HG03558 (cell line): Measurements from ENCODE around the gene SNCAIP.

Source experiments
- ATAC-seq: cut with Tn5 transposase; IDR thresholded peaks from one replicate; pipeline ENCODE4 v1.9.1; 2021; ENCODE audit warnings: moderate number of reproducible peaks; ENCODE audit not compliant: unreplicated experiment; ENCODE audit errors: extremely low read depth

SNCAIP gene

DNA sequence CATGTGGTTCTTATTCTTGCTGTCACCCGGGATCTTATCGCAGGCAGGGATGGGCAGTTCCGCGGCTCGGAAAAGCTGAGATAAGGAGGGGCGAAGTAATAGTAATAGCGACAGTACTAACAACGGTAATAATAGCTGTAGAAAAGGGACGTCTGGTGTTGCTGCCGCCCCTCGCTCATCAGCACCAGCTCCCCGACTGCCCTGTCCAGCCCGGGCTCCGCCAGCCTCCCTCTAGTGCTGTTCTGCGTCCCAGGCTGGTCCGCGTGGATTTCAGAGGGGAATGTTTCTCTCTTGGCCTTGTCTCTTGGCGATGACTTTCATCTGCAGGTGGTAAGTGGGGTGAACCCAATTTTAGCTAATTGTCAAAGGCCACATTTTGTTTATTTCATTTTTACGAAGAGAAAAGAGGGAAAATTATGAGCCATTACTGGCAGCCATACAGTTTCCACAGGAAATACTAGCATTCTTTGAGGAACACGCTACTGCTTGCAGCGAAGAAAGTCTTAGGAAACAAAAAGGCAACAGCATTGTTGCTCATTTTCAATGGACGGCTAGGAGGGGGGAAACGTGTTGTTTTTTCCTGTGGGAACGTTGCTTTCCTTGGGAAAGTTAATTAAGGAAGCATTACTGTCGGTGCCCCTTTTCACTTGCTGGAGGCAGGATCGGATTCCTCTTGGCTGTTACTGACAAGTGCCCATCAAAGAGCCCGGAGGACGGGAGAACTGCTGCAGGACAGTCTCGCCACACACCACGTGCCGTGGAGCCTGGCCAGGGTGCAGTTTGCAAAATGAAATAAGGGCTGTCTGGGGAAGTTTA lies 762 bp downstream of the SNCAIP start:
- no peak for ATAC-seq

GRCh38 chr5:122314036-122314435 lies 2.0 kb downstream of the SNCAIP start:
- no peak for ATAC-seq

DNA sequence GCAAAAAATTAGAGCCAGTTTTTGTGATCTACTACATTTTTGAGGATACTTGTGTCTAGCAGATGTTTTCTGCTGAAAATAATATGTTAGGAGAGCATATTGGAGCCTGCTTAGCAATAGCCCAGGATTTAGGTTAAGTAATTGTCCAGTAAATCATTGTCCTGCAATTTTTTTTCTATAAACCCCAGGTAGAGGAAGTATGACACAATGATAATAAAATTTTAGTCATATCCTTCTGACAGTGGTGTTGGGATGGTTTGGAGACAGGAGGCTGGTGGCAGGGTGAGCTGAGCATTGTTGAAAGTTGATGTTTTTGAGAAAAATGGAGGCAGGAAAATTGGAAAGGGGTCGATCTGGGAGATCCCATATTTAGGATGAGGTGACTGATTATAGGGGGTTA lies 3.5 kb downstream of the SNCAIP start:
- no peak for ATAC-seq

GRCh38 chr5:122316656-122317055 lies 4.6 kb downstream of the SNCAIP start:
- no peak for ATAC-seq

- ATAC-seq: no peak
These were observed 7.9 kb downstream of the SNCAIP start for GRCh38 chr5:122319897-122320296.

DNA sequence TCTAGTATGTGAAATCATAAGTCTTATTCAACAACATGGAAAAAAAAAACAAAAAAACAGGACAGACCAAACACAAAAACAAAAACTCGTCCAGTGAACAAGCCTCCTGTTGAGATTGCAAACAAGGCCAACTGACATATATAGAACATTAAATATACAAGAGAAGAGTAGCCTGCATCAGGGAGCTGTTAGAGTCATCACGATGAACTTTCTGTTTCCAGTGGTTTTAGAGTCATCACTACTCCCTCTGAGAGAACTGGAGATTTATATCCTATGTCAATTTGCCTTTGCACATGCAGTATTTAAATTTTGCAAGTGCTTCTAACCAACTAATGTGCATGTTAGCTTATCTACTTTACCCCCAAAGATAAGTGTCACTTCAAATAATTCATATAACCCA lies 9.9 kb downstream of the SNCAIP start:
- ATAC-seq: no peak

GRCh38 chr5:122322801-122323548 lies 10.9 kb downstream of the SNCAIP start:
- no peak for ATAC-seq

DNA sequence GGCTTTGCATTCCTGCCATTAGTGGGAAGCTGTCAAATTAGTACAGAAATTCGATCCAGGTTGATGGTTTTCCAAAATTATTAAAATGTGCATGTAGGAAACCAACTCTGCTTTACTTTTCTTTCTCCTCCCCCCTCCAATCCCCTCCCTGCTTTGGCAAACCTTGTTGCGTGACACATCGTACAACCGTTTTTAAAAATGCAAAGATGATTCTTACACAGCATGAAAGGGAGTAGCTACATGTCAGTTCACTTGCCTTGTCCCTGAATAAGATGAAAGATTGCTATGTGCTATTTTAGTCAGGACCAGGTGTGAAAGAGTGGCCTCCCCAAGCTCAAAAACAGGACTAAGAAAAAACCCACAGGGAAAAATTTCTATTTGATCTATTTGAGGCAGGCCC lies 11.7 kb downstream of the SNCAIP start:
- no peak for ATAC-seq

DNA sequence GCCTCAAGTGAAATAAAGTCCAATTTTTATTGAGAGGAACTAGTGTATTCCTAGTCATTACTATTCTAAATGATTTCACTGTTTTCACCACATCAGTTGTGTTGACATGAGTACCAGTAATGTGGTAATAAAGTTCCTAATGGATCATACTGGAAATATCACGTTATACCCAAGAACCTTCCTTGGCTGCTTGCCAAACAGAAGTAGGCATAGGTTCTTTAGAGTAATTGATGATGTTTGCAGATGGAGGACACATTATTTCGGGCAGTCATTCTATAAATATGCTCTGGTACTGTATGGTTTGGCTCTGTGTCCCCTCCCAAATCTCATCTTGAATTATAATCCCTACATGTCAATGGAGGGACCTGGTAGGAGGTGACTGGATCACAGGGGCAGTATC lies 15.1 kb downstream of the SNCAIP start:
- ATAC-seq: no peak

DNA sequence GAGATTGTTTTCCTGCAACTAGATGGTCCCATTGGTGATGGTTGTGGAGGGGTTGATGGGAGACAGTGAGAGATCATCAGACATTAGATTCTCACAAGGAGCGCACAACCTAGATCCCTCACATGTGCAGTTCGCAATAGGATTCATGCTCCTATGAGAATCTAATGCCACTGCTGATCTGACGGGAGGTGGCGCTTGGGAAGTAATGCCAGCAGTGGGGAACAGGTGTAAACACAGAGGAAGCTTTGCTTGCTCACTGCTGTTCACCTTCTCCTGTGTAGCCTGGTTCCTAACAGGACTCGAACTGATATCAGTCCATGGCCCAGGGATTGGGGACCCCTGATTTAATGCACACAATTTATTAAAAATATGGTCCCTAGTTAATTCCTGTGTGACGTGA lies 18.8 kb downstream of the SNCAIP start:
- no peak for ATAC-seq

DNA sequence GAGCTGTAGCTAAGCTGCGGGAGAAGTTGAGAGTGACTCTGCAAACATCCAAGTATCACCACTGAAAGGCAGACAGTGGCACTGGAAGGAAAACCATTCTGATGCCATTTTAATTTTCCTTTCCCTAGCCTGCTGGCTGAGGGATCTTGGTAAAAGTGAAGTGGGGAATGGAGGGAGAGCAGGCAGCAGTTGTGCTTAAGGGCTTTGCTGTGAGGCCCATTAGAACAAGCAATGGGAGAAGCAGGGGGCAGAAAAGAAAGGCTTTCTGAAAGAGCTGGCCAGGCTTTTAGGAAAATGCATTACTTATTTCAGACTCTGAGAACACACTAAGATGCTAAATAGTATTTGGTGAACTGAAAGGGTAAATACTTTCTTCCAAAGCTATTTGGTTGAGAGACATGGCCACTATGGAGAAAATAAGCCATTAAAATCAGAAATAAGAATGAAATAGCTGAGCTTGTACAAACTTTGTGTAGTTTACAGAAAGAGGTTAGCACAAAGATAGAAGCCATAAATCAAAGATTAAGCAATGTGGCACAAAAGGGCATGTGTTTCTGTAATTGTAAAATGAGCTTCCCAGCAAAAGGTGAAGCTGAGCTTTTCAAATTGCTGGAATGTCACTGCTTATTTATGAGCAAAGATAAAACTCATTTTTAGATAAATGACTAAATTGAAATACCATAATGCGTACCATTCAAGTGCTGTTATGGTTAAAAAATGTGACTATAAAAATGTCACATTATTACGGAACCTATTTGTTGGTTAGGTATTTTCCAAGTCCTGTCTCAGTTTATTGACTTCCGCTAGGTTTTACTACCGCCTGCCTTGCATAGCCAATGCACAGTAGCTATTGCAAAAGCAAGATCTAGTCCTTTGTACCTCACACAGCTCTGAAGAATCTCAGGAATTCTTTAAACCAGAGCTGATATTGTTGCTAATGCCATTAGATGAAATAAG lies 20.8 kb downstream of the SNCAIP start:
- ATAC-seq: no peak

GRCh38 chr5:122333564-122333963 lies 21.5 kb downstream of the SNCAIP start:
- no peak for ATAC-seq

DNA sequence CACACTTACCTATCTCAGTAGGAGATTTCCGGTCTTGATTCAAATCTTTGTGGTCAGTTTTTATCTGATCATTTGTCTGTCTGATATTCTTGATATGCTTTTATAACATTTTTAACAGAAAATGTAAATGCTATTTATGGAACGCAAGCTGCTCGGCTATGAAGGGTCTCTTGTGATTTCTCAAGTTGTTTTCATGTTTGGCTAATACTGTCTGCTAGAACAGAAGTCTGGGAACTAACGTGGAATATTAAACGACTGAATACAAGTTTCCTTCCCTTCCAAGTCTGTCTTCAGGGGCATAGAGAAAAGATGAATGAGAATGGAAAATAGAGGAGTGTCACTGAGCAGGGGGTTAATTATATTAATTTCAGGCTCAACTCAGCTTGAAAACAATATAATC lies 27.6 kb downstream of the SNCAIP start:
- ATAC-seq: no peak

- no peak for ATAC-seq
These were observed 29.1 kb downstream of the SNCAIP start for GRCh38 chr5:122341087-122341486.

DNA sequence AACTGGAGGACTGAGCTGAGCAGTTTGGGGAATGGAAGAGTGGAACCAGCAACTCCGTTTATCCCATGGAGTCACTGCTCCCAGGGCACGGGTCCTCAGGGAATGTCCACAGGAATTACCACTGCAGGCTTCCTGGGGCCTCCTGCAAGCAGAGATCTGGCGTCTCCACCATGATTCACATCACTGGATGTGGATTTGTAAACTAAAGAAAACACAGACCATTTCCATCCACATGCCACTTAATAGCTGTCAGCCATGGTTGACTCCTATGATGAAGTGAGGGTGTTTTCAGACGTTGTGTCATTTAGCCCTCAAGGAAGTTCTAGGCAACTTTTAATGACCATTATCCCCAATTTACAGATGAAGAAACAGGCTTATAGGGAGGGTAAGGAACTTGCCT lies 30.2 kb downstream of the SNCAIP start:
- no peak for ATAC-seq

DNA sequence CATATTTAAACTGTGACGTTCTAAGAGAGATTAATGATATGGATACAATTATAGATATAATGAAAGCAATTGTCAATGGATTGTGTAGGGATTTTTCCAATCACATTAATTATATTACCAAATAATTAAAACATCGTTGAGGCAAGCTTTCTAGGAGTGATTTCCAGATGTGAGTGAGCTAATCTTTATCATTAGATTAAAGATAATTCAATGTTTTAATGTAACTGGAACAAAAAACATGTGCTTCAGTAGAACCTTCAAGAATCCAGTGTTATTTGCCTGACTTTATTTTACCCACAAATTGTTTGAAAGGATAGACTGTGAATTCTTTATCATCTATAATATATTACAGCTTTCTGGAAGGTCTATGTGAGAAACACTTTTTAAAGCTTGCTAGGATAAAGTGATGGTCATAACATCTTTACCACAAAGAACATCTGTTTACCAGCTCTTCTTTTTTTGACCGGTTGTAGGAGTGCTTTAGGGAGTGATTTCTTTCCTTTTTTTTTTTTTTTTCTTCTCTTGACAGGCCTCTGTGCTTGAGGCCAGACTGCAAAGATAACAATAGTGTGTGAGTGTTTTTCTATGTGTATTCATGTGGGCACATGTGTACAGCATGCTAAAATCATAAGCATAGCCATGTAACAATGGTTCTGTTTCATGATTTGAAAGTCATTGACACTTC lies 35.0 kb downstream of the SNCAIP start:
- no peak for ATAC-seq

DNA sequence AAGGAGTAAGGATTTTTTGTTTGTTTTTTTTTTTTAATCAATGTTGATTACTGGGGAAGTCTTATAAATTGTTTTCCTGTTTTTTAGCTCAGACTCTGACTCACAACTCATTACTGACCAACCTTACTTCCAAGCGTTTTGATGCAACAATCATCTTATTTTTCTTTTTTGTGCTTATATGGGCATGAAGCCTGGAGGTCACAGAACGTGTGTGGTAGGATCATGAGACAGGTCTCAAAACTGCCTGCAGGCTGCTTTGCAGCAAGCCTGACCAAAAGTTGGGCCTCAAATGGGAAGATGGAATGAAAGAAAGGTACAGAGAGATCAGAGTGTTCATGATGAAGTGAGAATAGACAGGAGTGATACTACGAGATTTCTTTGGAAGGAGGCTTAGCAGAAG lies 38.5 kb downstream of the SNCAIP start:
- ATAC-seq: no peak

- no peak for ATAC-seq
These were observed 39.5 kb downstream of the SNCAIP start for GRCh38 chr5:122351416-122352157.

DNA sequence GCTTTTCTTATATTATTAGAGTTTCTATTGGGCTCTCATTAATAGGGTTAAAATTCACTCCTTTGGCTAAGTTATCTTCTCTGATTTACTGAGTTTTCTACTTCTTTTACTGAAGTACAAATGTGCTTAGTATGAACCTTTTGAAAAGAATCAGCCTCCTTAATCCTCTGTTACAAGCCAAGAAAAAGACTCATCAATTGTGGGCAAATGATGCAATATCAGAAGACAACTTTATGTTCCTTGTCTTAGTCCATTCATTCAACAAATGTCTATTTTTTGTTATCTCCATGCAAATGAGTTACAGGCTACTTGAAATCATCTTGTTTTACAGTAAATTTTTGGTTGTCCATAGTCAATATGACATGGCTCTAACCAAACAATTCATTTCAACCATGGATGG lies 40.3 kb downstream of the SNCAIP start:
- ATAC-seq: no peak
